Upper lobe of right lung (tissue), 1 donor: ENCODE results near the gene GLB1L. TPM values are rescaled to one million over a fixed set of nuclear protein-coding genes. Genes with fewer than 3 reads are reported as not detected.
"Not testable (repeated sequence)": the region's sequence is repeated elsewhere in the genome, so short reads cannot be mapped to it uniquely, and the experiment has no call there.

Experiments used
- ATAC-seq: fragments of 200-7000 bp; cut with Tn5 transposase; one replicate; pipeline ENCODE4 v1.9.1; 2020; ENCODE audit warnings: mild to moderate bottlenecking, moderate library complexity
- DNase-seq: peaks from one replicate; pipeline ENCODE4 v3.0.0-alpha.2; 2020
- H3K27ac ChIP-seq: fragments of 200-600 bp; one replicate; pipeline ENCODE4 v1.8.0; 2022
- H3K27me3 ChIP-seq: fragments of 200-600 bp; one replicate; pipeline ENCODE4 v1.8.0; 2022; ENCODE audit warnings: mild to moderate bottlenecking
- H3K36me3 ChIP-seq: fragments of 200-600 bp; one replicate; pipeline ENCODE4 v1.8.0; 2022
- H3K4me1 ChIP-seq: fragments of 200-600 bp; one replicate; pipeline ENCODE4 v1.8.0; 2022
- H3K4me3 ChIP-seq: fragments of 200-600 bp; one replicate; pipeline ENCODE4 v1.8.0; 2022; ENCODE audit warnings: mild to moderate bottlenecking
- H3K9me3 ChIP-seq: fragments of 200-600 bp; one replicate; pipeline ENCODE4 v1.8.0; 2022
- intact Hi-C: fragments of 100-400 bp; cut with DNase I; formaldehyde crosslinking; loops from one replicate; pipeline ENCODE4 v1.11.0; 2022
- total RNA-seq: library from RNA; stranded (reverse); fragmentation: NEBNext Ultra II Directional; extraction: Animal tissue kit (Norgen Biotek cat#: 25700); gene quantifications from one replicate; pipeline ENCODE4 v1.2.1, GENCODE V29; 2021
- TF ChIP-seq, protein P1 (sequence below): fragments of 200-600 bp; IDR thresholded peaks from one replicate; pipeline ENCODE4 v1.8.0; 2022; ENCODE audit warnings: antibody characterized with exemption
- donor health status: DM: no; HTN: yes; CAD: no; lungs with severe emphysema.

GLB1L gene
- total RNA-seq, 1 donor from 2014 or later, result 10.0 TPM

DNA sequence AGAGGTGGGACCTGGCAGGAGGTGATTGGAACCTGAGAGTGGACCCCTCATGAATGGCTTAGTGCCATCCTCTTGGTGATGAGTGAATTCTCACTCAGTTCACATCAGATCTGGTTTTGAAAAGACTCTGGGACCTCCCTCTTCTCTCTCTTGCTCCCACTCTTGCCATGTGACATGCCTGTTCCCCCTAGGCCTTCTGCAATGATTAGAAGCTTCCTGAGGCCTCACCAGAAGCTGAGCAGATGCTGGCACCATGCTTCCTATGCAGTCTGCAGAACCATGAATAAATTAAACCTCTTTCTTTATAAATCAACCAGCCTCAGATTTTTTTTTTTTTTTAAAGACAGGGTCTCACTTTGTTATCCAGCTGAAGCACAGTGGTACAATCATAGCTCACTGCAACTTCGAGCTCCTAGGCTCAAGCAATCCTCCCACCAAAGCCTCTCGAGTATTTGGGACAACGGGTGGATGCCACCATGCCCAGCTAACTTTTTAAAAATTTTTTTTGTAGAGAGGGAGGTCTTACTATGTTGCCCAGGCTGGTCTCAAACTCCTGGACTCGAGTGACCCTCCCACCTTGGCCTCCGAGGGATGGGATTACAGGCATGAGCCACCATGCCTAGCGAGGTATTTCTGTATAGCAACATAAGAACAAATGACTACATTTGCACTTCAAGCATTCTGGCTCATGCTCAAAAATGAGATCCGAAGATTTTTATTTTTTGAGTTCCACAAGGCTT, 40.6 kb downstream of the GLB1L start:
- TF ChIP-seq, protein P1, sequence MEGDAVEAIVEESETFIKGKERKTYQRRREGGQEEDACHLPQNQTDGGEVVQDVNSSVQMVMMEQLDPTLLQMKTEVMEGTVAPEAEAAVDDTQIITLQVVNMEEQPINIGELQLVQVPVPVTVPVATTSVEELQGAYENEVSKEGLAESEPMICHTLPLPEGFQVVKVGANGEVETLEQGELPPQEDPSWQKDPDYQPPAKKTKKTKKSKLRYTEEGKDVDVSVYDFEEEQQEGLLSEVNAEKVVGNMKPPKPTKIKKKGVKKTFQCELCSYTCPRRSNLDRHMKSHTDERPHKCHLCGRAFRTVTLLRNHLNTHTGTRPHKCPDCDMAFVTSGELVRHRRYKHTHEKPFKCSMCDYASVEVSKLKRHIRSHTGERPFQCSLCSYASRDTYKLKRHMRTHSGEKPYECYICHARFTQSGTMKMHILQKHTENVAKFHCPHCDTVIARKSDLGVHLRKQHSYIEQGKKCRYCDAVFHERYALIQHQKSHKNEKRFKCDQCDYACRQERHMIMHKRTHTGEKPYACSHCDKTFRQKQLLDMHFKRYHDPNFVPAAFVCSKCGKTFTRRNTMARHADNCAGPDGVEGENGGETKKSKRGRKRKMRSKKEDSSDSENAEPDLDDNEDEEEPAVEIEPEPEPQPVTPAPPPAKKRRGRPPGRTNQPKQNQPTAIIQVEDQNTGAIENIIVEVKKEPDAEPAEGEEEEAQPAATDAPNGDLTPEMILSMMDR, result no peak
- no peak overlapping the region for H3K27ac ChIP-seq
- intact Hi-C loops, result no loop called here
- peaks cover 18% of the 10 kb centered on the region for H3K4me1 ChIP-seq
- no peak for ATAC-seq
- peaks cover 15% of the 10 kb centered on the region for H3K36me3 ChIP-seq
- H3K4me3 ChIP-seq, result no peak overlapping the region
- no peak for DNase-seq
- no peaks in the 10 kb centered on the region for H3K27me3 ChIP-seq
- H3K9me3 ChIP-seq, result no peaks in the 10 kb centered on the region

DNA sequence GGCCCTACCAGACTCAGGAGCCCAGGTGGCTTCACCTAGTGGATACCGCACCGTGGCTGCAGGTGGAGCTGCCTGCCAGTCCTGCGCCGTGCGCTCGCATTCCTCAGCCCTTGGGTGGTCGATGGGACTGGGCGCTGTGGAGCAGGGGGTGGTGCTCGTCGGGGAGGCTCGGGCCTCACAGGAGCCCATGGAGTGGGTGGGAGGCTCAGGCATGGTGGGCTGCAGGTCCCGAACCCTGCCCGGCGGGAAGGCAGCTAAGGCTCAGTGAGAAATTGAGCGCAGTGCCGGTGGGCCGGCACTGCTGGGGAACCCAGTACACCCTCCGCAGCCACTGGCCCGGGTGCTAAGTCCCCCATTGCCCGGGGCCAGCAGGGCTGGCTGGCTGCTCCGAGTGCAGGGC, 43.9 kb downstream of the GLB1L start:
- intact Hi-C loops, H3K27ac ChIP-seq, ATAC-seq, H3K36me3 ChIP-seq, H3K4me1 ChIP-seq, H3K4me3 ChIP-seq, H3K9me3 ChIP-seq, H3K27me3 ChIP-seq, DNase-seq: not testable (repeated sequence)

DNA sequence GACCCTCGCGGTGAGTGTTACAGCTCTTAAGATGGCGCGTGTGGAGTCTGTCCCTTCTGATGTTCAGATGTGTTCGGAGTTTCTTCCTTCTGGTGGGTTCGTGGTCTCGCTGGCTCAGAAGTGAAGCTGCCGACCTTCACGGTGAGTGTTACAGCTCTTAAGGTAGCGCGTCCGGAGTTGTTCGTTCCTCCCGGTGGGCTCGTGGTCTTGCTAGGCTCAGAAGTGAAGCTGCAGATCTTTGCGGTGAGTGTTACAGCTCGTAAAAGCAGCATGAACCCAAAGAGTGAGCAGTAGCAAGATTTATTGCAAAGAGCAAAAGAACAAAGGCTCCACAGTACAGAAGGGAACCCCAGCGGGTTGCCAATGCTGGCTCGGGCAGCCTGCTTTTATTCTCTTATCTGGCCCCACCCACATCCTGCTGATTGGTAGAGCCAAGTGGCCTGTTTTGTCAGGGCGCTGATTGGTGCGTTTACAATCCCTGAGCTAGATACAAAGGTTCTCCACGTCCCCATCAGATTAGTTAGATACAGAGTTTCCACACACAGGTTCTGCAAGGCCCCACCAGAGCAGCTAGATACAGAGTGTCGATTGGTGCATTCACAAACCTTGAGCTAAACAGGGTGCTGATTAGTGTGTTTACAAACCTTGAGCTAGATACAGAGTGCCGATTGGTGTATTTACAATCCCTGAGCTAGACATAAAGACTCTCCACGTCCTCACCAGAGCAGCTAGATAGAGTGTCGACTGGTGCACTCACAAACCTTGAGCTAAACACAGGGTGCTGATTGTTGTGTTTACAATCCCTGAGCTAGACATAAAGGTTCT, 44.5 kb downstream of the GLB1L start:
- H3K27ac ChIP-seq, H3K27me3 ChIP-seq, H3K36me3 ChIP-seq, H3K4me1 ChIP-seq, intact Hi-C loops, DNase-seq, ATAC-seq, H3K4me3 ChIP-seq, H3K9me3 ChIP-seq: not testable (repeated sequence)

DNA sequence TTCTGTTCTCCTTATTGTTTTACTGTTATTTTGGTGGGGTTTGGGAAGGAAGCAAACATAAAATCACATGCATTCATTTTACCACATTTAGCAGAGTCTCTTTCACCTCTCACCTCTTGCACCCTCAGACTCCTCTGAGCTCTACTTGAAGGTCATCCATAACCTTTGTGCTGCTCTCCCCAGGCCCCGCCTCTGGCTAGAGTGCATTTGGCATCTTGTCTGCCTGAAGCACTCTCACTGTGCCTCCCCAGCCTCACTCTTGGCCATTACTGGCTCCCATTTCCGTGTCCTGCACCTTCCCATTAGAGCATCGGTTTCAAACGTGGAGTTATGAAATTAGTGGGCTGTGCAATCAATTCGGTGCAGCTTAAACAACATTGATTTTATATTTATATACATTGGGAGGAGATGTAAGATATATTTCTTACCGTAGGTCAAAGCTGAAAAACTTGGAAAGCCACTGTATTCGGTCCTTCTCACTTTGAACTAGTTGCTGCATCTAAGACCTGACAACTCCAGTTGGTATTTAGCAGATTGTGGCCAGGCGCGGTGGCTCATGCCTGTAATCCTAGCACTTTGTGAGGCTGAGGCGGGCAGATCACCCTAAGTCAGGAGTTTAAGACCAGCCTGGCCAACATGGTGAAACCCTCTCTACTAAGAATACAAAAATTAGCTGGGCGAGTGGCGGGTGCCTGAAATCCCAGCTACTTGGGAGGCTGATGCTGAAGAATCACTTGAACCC, 45.6 kb downstream of the GLB1L start:
- H3K9me3 ChIP-seq, result no peaks in the 10 kb centered on the region
- H3K4me1 ChIP-seq, result no peaks in the 10 kb centered on the region
- ATAC-seq, result no peak
- H3K4me3 ChIP-seq, result no peak overlapping the region
- H3K27me3 ChIP-seq, result no peaks in the 10 kb centered on the region
- no peak for DNase-seq
- TF ChIP-seq, protein P1, result no peak
- no peaks in the 10 kb centered on the region for H3K36me3 ChIP-seq
- no peak overlapping the region for H3K27ac ChIP-seq
- intact Hi-C loops, result no loop called here

DNA sequence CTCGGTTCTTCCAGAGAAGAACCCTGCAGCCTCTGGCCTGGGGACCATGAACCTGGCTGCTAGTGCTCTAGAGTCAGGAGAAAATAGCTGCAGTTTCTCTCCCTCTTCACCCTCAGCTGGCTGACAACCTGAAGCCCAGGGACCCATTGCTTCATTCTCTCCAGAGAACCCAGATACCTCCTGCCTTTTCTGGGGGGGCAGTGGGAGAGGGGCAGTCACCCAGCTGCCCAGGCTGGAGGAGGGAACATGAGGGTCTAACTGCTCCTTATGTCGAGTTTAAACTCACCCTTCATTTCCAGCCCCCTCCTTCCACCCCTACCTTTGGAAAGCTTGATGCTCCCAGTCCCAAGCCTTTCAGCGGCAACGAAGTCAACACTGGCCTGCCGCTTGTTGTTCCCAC, 46.3 kb downstream of the GLB1L start:
- no peaks in the 10 kb centered on the region for H3K9me3 ChIP-seq
- no peaks in the 10 kb centered on the region for H3K27me3 ChIP-seq
- no peak for ATAC-seq
- no peak overlapping the region for H3K4me3 ChIP-seq
- no peak overlapping the region for H3K27ac ChIP-seq
- intact Hi-C loops, result no loop called here
- TF ChIP-seq, protein P1, result no peak
- H3K36me3 ChIP-seq, result no peaks in the 10 kb centered on the region
- no peaks in the 10 kb centered on the region for H3K4me1 ChIP-seq
- no peak for DNase-seq

DNA sequence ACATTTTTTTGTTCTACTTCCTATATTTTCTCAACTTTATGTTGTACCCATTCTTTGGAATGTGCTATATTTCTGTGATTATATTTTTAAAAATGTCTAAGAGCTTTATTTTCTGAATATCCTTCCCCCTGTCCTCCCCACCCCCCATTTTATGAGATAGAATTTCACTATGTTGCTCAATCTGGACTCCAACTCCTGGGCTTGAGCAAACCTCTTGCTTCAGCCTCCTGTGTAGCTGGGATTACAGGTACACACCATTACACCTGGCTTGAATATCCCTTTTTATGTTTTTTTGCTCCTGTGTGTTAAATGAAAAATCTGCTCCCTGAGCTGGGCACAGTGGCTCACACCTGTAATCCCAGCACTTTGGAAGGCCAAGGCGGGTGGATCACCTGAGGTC, 47.9 kb downstream of the GLB1L start:
- Histone ChIP-seq H3K9me3 (no peaks in the 10 kb centered on the region), H3K27me3 (no peaks in the 10 kb centered on the region), H3K4me1 (no peaks in the 10 kb centered on the region), H3K36me3 (no peaks in the 10 kb centered on the region), H3K27ac (no peak overlapping the region), H3K4me3 (no peak overlapping the region)
- intact Hi-C loops, result no loop called here
- ATAC-seq (no peak), DNase-seq (no peak)
- TF ChIP-seq, protein P1, result no peak
